Esophagus muscularis mucosa (tissue), 4 donors: Measurements from ENCODE around the gene SPPL2B.

Source experiments
- CTCF ChIP-seq, 3 experiments: fragments of 200-600 bp in 2 of 3; fragments of 450-650 bp in 1 of 3; sonication (generic) in 2 of 3; IDR thresholded peaks; one replicate each; pipeline ENCODE4 v1.5.1; 2017 to 2019; ENCODE audit warnings: antibody characterized with exemption in 3 of 3, mild to moderate bottlenecking in 2 of 3, moderate library complexity in 1 of 3
- EP300 ChIP-seq: sonication (generic); formaldehyde crosslinking; IDR thresholded peaks from one replicate; pipeline ENCODE4 v1.6.1; 2017; ENCODE audit warnings: antibody characterized with exemption
- POLR2A ChIP-seq: fragments of 450-650 bp; IDR thresholded peaks from one replicate; pipeline ENCODE4 v1.6.1; 2017; ENCODE audit warnings: antibody characterized with exemption, moderate library complexity, mild to moderate bottlenecking, low read depth

- no peak for TF ChIP-seq CTCF (IDR thresholded peaks at IDR 0.05)
- TF ChIP-seq POLR2A: no peak
- TF ChIP-seq EP300: no peak
Observed at GRCh38 chr19:2282862-2283237, 45.6 kb upstream of the SPPL2B start.
